Measurements from ENCODE around the gene POU4F1. TPM values are rescaled to one million over a fixed set of nuclear protein-coding genes. Genes with fewer than 3 reads are reported as not detected.

Gene POU4F1
- total and polyA plus RNA-seq, 10 donors = 0.03 to 0.17 (median 0.08) TPM; not detected in 6

DNA sequence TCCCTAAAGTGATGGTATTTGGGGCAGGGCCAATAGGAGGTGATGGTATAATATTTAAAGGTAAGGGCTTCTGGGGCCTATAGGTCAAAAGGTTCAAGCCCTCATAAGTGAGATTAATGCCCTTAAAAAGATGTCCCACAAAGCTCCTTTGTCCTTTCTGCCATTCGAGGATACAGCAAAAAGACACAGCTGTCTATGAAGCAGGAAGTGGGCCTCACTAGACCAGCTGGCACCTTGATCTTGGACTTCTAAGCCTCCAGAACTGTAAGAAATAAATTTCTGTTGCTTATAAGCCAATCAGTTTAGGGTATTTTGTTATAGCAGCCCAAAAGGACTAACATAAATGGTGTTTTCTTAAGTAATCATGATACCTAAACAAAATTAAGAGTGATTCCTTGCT lies 27.2 kb upstream of the POU4F1 start:
- TF ChIP-seq POLR2A (IDR thresholded peaks at IDR 0.05) = no peak
- H3K4me1 ChIP-seq = no peaks in the 10 kb centered on the region
- intact Hi-C loops (cut with DNase I; ENCODE audit: low total_unique reads) = no loop called here
- H3K9me3 ChIP-seq = no peaks in the 10 kb centered on the region
- 55 to 91% (median 86%) methylated on average over 1 of the region's 1 CpG for WGBS, 5 donors
- no peak overlapping the region for H3K27ac ChIP-seq
- H3K27me3 ChIP-seq (replicated peaks in 1 of 7) = no peaks in the 10 kb centered on the region
- H3K4me3 ChIP-seq = no peak overlapping the region
- DNase-seq = no peak
- peaks cover 3 to 100% (median 41%) of the 10 kb centered on the region in 6 donors for H3K36me3 ChIP-seq

DNA sequence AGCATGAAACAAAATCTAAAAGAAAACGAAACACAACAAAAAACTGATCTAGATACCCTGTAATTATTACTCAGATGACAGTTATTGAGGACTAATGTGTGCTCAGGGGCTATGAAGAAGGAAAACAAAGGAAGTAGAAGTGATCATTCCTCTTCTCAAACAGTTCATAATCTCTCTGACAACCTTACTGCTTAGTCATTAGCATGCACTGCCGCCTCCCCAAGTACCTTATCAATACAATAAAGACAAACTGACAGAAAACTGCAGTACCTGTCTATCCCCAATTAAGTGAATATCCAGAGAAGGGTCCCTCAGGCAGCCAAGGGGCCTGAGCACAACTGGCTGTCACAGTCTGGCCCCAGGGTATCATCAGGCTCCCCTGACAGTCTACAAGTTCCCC lies 22.0 kb upstream of the POU4F1 start:
- 88 to 98% (median 94%) methylated on average over 2 of the region's 2 CpGs for WGBS, 5 donors
- H3K27ac ChIP-seq = no peak overlapping the region
- H3K36me3 ChIP-seq = peaks cover 0 to 100% (median 25%) of the 10 kb centered on the region in 6 donors
- no peak for DNase-seq
- no peak overlapping the region for H3K4me3 ChIP-seq
- H3K27me3 ChIP-seq (replicated peaks in 1 of 7) = no peaks in the 10 kb centered on the region
- no peak for TF ChIP-seq POLR2A (IDR thresholded peaks at IDR 0.05)
- TF ChIP-seq, protein P1, sequence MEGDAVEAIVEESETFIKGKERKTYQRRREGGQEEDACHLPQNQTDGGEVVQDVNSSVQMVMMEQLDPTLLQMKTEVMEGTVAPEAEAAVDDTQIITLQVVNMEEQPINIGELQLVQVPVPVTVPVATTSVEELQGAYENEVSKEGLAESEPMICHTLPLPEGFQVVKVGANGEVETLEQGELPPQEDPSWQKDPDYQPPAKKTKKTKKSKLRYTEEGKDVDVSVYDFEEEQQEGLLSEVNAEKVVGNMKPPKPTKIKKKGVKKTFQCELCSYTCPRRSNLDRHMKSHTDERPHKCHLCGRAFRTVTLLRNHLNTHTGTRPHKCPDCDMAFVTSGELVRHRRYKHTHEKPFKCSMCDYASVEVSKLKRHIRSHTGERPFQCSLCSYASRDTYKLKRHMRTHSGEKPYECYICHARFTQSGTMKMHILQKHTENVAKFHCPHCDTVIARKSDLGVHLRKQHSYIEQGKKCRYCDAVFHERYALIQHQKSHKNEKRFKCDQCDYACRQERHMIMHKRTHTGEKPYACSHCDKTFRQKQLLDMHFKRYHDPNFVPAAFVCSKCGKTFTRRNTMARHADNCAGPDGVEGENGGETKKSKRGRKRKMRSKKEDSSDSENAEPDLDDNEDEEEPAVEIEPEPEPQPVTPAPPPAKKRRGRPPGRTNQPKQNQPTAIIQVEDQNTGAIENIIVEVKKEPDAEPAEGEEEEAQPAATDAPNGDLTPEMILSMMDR (IDR thresholded peaks at IDR 0.05 in 8 of 11, conservative IDR thresholded peaks at IDR 0.05 in 3 of 11) = no peak
- no peak for TF ChIP-seq POLR2AphosphoS5 (IDR thresholded peaks at IDR 0.05)
- intact Hi-C loops (cut with DNase I; ENCODE audit: low total_unique reads) = no loop called here
- H3K9me3 ChIP-seq = no peaks in the 10 kb centered on the region
- H3K4me1 ChIP-seq = no peaks in the 10 kb centered on the region

DNA sequence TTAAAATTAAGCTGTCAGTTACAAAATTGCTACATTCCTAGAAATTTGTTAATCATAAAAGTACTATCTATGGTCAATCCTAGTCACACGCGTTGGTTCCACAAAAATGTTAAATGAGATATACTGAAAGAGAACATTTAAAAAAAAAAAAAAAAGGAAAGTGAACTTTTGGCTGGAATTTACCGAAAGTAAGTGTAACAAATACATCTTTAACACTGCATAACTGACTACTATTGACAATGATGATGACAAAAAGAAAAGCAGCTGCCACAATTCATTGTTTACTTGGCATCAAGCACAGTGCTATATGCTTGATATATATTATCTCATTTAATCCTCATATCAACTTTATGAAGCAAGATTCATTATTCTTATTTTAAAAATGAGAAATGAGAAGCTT lies 19.8 kb upstream of the POU4F1 start:
- Histone ChIP-seq H3K27me3 (replicated peaks in 1 of 7) (no peaks in the 10 kb centered on the region), H3K4me1 (no peaks in the 10 kb centered on the region), H3K4me3 (no peak overlapping the region), H3K36me3 (peaks cover 0 to 94% (median 22%) of the 10 kb centered on the region in 6 donors), H3K27ac (no peak overlapping the region), H3K9me3 (no peaks in the 10 kb centered on the region)
- 96 to 99% (median 97%) methylated on average over 3 of the region's 3 CpGs for WGBS, 5 donors
- TF ChIP-seq POLR2A (IDR thresholded peaks at IDR 0.05) (no peak), POLR2AphosphoS5 (IDR thresholded peaks at IDR 0.05) (no peak)
- TF ChIP-seq, protein P1 (IDR thresholded peaks at IDR 0.05 in 8 of 11, conservative IDR thresholded peaks at IDR 0.05 in 3 of 11) = no peak
- no peak for DNase-seq
- intact Hi-C loops (cut with DNase I; ENCODE audit: low total_unique reads) = no loop called here

DNA sequence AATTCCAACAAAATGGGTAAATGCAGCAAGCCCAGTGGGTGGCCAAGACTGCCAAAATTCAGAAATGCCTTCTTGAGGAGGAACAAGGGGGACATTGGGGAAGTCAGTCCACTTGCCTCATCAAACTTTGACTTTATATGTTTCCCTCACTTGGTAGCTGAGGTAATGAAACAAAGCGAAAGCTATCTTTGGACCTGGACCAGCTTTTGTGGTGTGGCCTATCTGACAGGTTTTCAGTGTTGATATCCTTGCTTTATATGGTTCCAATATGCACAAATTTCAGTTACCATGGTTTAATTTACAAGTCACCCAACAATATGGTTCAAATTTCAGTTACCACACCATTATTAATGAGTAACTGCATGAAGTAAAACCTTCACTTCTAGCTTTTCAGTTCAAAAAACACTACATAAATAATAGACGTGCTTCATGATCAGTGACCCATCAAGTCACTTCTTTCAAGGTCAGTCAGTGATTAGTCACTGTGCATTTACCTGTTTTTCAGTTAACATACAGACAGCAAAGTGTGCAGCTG lies 17.7 kb upstream of the POU4F1 start:
- DNase-seq = no peak
- no peaks in the 10 kb centered on the region for H3K27me3 ChIP-seq (replicated peaks in 1 of 7)
- intact Hi-C loops (cut with DNase I; ENCODE audit: low total_unique reads) = no loop called here
- peaks cover 0 to 92% (median 30%) of the 10 kb centered on the region in 6 donors for H3K36me3 ChIP-seq
- H3K27ac ChIP-seq = no peak overlapping the region
- TF ChIP-seq POLR2AphosphoS5 (IDR thresholded peaks at IDR 0.05) (no peak), POLR2A (IDR thresholded peaks at IDR 0.05) (no peak)
- TF ChIP-seq, protein P1 (IDR thresholded peaks at IDR 0.05 in 8 of 11, conservative IDR thresholded peaks at IDR 0.05 in 3 of 11) = no peak
- WGBS, 5 donors = 88 to 94% (median 91%) methylated on average over 2 of the region's 2 CpGs
- H3K4me3 ChIP-seq = no peak overlapping the region
- no peaks in the 10 kb centered on the region for H3K4me1 ChIP-seq
- H3K9me3 ChIP-seq = no peaks in the 10 kb centered on the region

DNA sequence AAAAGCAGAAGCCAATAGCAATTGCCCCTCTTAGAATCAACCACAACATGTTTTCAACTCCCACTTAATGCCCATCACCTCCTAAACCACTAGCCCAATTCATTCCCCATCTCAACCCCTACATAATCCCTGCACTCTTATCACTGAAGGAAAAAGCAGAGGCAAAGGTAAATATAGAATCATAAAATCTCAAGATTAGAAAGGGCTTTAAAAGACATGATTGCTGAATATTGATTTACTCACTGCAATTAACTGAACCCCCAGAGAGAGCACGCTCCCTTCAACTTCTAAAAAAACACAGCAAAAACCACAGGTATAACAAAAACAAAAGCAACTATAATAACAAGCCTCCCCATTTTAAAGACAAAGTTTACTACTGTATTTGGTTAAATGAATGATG lies 15.1 kb upstream of the POU4F1 start:
- Histone ChIP-seq H3K4me3 (no peak overlapping the region), H3K27me3 (replicated peaks in 1 of 7) (no peaks in the 10 kb centered on the region), H3K4me1 (no peaks in the 10 kb centered on the region), H3K36me3 (peaks cover 0 to 92% (median 28%) of the 10 kb centered on the region in 6 donors), H3K9me3 (no peaks in the 10 kb centered on the region), H3K27ac (no peak overlapping the region)
- DNase-seq = no peak
- 92 to 100% (median 96%) methylated on average over 1 of the region's 1 CpG for WGBS, 5 donors
- intact Hi-C loops (cut with DNase I; ENCODE audit: low total_unique reads) = no loop called here
- no peak for TF ChIP-seq POLR2AphosphoS5 (IDR thresholded peaks at IDR 0.05)
- TF ChIP-seq POLR2A (IDR thresholded peaks at IDR 0.05) = no peak
